Measurements from ENCODE around the gene DBP. TPM values are rescaled to one million over a fixed set of nuclear protein-coding genes. Genes with fewer than 3 reads are reported as not detected.

Gene DBP
- total and polyA plus RNA-seq, 2 experiments from 2014 or later: 3.7 to 5.9 TPM

DNA sequence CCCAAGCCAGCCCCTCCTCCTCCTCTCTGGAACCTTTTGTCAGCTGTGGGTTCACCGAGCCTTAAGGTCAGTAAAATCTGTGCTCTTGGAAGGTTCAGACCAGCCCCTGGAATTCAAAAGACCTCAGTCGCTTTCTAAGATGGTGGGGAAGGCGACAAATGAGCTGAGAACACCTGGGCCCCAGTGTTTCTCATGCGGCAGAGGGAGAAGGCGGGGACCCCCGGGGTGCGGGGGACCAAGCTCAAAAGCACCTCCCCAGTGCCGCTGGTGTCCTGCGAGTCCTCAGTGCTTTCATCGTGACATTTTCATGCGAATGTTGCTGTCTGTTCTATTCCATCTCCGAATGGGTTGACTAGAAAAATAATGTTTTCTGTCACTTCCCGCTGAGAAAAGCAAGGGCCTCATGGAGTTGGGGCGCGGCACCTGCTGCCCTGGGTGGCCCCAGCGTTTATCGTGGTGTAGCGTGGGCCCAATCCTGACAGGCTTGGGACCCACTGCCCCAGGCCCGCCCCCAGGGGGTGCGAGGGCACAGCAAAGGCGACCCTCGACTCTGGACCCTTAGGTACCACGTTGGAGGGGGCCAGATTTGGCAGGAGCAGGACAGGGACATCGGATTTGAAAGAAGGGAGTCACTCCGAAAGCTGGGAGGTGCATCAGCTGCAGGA lies 36.4 kb upstream of the DBP start:
- Histone ChIP-seq H4K20me1 (ENCODE audit: insufficient read depth) (no peaks in the 10 kb centered on the region), H3K36me3 (ENCODE audit: low read depth) (no peaks in the 10 kb centered on the region), H3F3A (ENCODE audit: insufficient read depth) (no peaks in the 10 kb centered on the region), H2AFZ (no peak overlapping the region), H3K4me2 (ENCODE audit: unreplicated experiment) (no peak overlapping the region), H3K79me2 (ENCODE audit: insufficient read depth) (no peaks in the 10 kb centered on the region), H3K27me3 (replicated peaks; ENCODE audit: insufficient read depth) (no peaks in the 10 kb centered on the region), H3K4me1 (ENCODE audit: insufficient read depth) (no peaks in the 10 kb centered on the region), H3K4me3 (no peak overlapping the region), H3K9me3 (ENCODE audit: low read depth) (no peaks in the 10 kb centered on the region), H3K27ac (no peak overlapping the region), H3K9me2 (ENCODE audit: insufficient read depth) (no peaks in the 10 kb centered on the region), H3K9ac (no peak overlapping the region)
- no peak for DNase-seq
- WGBS, 2 experiments (ENCODE audit: low coverage in 1 of 2, low lambda C conversion rate in 2 of 2, missing lambda C conversion rate in 2 of 2): 76 to 77% methylated on average over 25 of the region's 25 CpGs
- in situ Hi-C loops (cut with MboI): no loop called here
- TF ChIP-seq EZH2 (IDR thresholded peaks at IDR 0.05; ENCODE audit: insufficient read depth, poor library complexity, severe bottlenecking) (no peak), EZH2phosphoT487 (IDR thresholded peaks at IDR 0.05; ENCODE audit: insufficient read depth, low read depth) (no peak)

DNA sequence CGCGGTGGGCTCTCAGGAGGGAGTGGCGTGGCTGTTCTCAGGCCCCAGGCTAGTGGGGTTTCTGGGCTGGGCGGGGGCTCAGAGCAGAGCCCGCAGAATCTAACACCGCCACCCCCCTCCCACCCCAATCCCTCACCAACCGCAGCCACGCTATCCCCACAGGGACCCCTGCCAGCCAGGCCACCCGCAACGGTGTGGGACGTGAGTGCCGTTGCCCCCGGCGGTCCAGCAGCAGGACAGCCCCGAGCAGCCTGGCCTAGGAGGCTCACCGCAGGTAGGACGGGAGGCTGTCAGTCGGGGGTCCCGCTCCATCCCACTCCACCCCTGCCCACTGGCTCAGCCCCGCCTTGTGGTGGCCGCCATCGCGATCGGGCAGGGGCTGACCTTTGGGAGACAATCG lies 35.8 kb upstream of the DBP start, which contains the start of gene NTN5:
TSS of gene NTN5 (minus strand) at position 24 of the 400 bp plus-strand sequence. CDS start 2,031 bp downstream, outside the sequence.
- no peaks in the 10 kb centered on the region for H3F3A ChIP-seq (ENCODE audit: insufficient read depth)
- no peaks in the 10 kb centered on the region for H3K9me3 ChIP-seq (ENCODE audit: low read depth)
- no peaks in the 10 kb centered on the region for H3K9me2 ChIP-seq (ENCODE audit: insufficient read depth)
- no peak for DNase-seq
- H4K20me1 ChIP-seq (ENCODE audit: insufficient read depth): no peaks in the 10 kb centered on the region
- WGBS, 2 experiments (ENCODE audit: low coverage in 1 of 2, low lambda C conversion rate in 2 of 2, missing lambda C conversion rate in 2 of 2): 76 to 83% methylated on average over 19 to 25 of the region's 25 CpGs
- no peaks in the 10 kb centered on the region for H3K79me2 ChIP-seq (ENCODE audit: insufficient read depth)
- in situ Hi-C loops (cut with MboI): no loop called here
- no peaks in the 10 kb centered on the region for H3K27me3 ChIP-seq (replicated peaks; ENCODE audit: insufficient read depth)
- H3K4me3 ChIP-seq: no peak within 1 kb of the TSS
- no peak within 1 kb of the TSS for H3K9ac ChIP-seq
- no peaks in the 10 kb centered on the region for H3K4me1 ChIP-seq (ENCODE audit: insufficient read depth)
- H3K36me3 ChIP-seq (ENCODE audit: low read depth): no peaks in the 10 kb centered on the region
- no peak within 1 kb of the TSS for H2AFZ ChIP-seq
- H3K27ac ChIP-seq: no peak within 1 kb of the TSS
- TF ChIP-seq EZH2 (IDR thresholded peaks at IDR 0.05; ENCODE audit: insufficient read depth, poor library complexity, severe bottlenecking): no peak
- H3K4me2 ChIP-seq (ENCODE audit: unreplicated experiment): no peak within 1 kb of the TSS

DNA sequence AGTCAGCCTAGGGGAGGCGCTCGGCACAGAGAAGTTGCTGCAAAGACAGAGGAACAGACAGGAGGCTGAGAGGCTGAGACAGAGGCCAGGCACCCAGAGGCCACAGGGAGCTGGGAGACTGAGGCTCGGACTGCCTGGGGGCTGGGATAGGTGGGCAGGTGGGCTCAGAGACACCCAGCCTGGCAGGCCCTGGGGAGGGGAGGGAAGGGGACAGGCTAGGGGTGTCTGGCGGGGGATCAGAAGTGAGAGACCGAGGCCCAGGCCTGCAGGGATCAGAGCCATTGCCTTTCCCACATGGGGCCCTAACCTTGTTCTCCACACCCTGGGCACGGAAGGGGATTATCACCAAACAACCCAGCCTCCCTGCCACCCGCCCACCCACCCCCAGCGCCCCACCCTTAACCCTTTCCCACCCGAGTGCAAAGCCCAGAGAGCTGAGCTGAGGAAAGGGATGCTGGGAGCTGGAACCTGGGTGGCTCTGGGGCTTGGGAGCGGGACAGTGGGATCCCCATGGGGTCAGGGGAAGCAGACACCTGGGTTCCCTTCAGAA lies 34.3 kb upstream of the DBP start:
- in situ Hi-C loops (cut with MboI): no loop called here
- no peaks in the 10 kb centered on the region for H3K9me3 ChIP-seq (ENCODE audit: low read depth)

DNA sequence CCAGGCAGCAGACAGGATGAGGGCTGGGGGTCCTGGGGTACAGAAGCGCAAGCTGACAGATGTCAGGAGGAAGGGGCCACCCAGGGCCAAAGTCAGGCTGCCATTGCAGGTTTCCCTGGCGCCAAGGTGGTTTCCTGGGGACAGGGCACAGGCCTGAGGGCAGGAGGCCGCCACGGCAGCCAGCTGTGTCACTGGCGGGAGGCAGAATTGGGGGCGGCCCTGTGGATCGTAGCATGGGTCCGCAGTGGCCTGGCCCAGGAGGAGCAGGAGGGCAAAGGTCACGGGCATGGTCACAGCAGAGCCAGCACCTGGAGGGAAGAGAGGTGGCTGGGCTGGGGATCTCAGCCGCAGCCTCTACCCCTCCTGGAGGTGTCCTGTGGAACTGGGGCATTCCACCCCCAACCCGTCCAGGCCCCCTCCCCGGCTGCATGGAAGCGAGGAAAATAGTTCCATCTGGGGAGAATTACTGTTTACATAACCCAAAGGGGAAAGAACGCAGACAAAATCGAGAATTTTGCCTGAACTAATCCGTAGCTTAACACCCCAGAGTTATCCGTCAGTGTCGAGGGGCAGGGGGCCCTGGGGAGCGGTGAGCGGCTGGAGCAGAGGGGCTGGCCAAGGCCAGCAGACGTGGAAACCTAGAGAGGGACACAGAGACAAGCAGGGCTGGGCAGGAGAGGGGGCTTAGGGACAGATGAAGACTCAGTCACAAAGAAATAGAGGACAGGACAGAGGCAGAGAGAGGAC lies 33.7 kb upstream of the DBP start:
- H3K9me3 ChIP-seq (ENCODE audit: low read depth): no peaks in the 10 kb centered on the region
- H3K27ac ChIP-seq: no peak overlapping the region
- H3K27me3 ChIP-seq (replicated peaks; ENCODE audit: insufficient read depth): no peaks in the 10 kb centered on the region
- TF ChIP-seq EZH2phosphoT487 (IDR thresholded peaks at IDR 0.05; ENCODE audit: insufficient read depth, low read depth) (no peak), EZH2 (IDR thresholded peaks at IDR 0.05; ENCODE audit: insufficient read depth, poor library complexity, severe bottlenecking) (no peak)
- no peak overlapping the region for H3K4me2 ChIP-seq (ENCODE audit: unreplicated experiment)
- H3K4me1 ChIP-seq (ENCODE audit: insufficient read depth): no peaks in the 10 kb centered on the region
- no peak overlapping the region for H3K4me3 ChIP-seq
- no peaks in the 10 kb centered on the region for H3K36me3 ChIP-seq (ENCODE audit: low read depth)
- H4K20me1 ChIP-seq (ENCODE audit: insufficient read depth): no peaks in the 10 kb centered on the region
- no peak for DNase-seq
- no peak overlapping the region for H2AFZ ChIP-seq
- 71 to 72% methylated on average over 21 of the region's 21 CpGs for WGBS, 2 experiments (ENCODE audit: low coverage in 1 of 2, low lambda C conversion rate in 2 of 2, missing lambda C conversion rate in 2 of 2)
- H3F3A ChIP-seq (ENCODE audit: insufficient read depth): no peaks in the 10 kb centered on the region
- in situ Hi-C loops (cut with MboI): no loop called here
- no peaks in the 10 kb centered on the region for H3K79me2 ChIP-seq (ENCODE audit: insufficient read depth)
- no peaks in the 10 kb centered on the region for H3K9me2 ChIP-seq (ENCODE audit: insufficient read depth)
- H3K9ac ChIP-seq: no peak overlapping the region

More for the DNA sequence above, 34.3 kb upstream of the DBP start:
- WGBS, 2 experiments (ENCODE audit: low coverage in 1 of 2, low lambda C conversion rate in 2 of 2, missing lambda C conversion rate in 2 of 2): 57 to 60% methylated on average over 3 to 10 of the region's 10 CpGs
- Histone ChIP-seq H3K4me1 (ENCODE audit: insufficient read depth) (no peaks in the 10 kb centered on the region), H3K27me3 (replicated peaks; ENCODE audit: insufficient read depth) (no peaks in the 10 kb centered on the region), H3K36me3 (ENCODE audit: low read depth) (no peaks in the 10 kb centered on the region), H3K4me3 (no peak overlapping the region), H3K4me2 (ENCODE audit: unreplicated experiment) (no peak overlapping the region), H4K20me1 (ENCODE audit: insufficient read depth) (no peaks in the 10 kb centered on the region), H3K27ac (no peak overlapping the region), H3F3A (ENCODE audit: insufficient read depth) (no peaks in the 10 kb centered on the region), H3K9me2 (ENCODE audit: insufficient read depth) (no peaks in the 10 kb centered on the region), H3K9ac (no peak overlapping the region), H3K79me2 (ENCODE audit: insufficient read depth) (no peaks in the 10 kb centered on the region), H2AFZ (no peak overlapping the region)
- DNase-seq: no peak
- no peak for TF ChIP-seq EZH2 (IDR thresholded peaks at IDR 0.05; ENCODE audit: insufficient read depth, poor library complexity, severe bottlenecking)
- no peak for TF ChIP-seq EZH2phosphoT487 (IDR thresholded peaks at IDR 0.05; ENCODE audit: insufficient read depth, low read depth)

All from GM23248 (cell line).